ENCODE measurements around the gene USP31. TPM values are rescaled to one million over a fixed set of nuclear protein-coding genes. Genes with fewer than 3 reads are reported as not detected.

Gene USP31
- total and polyA plus RNA-seq, 2 of the 8 experiments (the other 6 are each of a cell fraction or from before 2014, with no cell fraction given): 6.7 to 19.0 TPM

- Histone ChIP-seq H3K4me3 (ENCODE audit: extremely low read depth in 1 of 4, insufficient read depth in 2 of 4, low read depth in 3 of 4, low read length in 4 of 4) (no peak overlapping the region), H2BK5ac (ENCODE audit: low read depth, low read length) (no peak overlapping the region), H4K20me1 (replicated peaks in 1 of 2; ENCODE audit: control insufficient read depth in 1 of 2, insufficient read depth in 2 of 2, low read length in 2 of 2) (no peaks in the 10 kb centered on the region), H3K4me1 (replicated peaks in 1 of 4; ENCODE audit: control insufficient read depth in 3 of 4, insufficient read depth in 4 of 4, low read length in 3 of 4) (peaks cover 2 to 6% (median 4%) of the 10 kb centered on the region in 4 experiments; a peak in 6 of 7 replicates), H4K5ac (ENCODE audit: insufficient read length, low read depth, low read length) (no peak overlapping the region), H3K36me3 (ENCODE audit: control insufficient read depth in 2 of 4, insufficient read depth in 4 of 4, low read length in 3 of 4) (no peaks in the 10 kb centered on the region), H2AFZ (ENCODE audit: low read length) (no peak overlapping the region), H3K56ac (replicated peaks; ENCODE audit: insufficient read length, low read depth, low read length) (no peak overlapping the region), H4K91ac (replicated peaks; ENCODE audit: insufficient read length, low read length) (no peak overlapping the region), H3K18ac (ENCODE audit: extremely low read depth, low read length) (no peak overlapping the region), H3K27me3 (replicated peaks in 1 of 4; ENCODE audit: control insufficient read depth in 3 of 4, extremely low read depth in 1 of 4, insufficient read depth in 3 of 4, low read length in 3 of 4) (no peaks in the 10 kb centered on the region; a peak in 1 of 7 replicates), H3K14ac (ENCODE audit: insufficient read length) (no peak overlapping the region), H3K79me1 (ENCODE audit: low read depth, low read length) (no peaks in the 10 kb centered on the region), H3K23ac (ENCODE audit: insufficient read length) (no peak overlapping the region), H3K79me2 (ENCODE audit: control insufficient read depth in 1 of 2, insufficient read depth in 2 of 2, low read length in 2 of 2) (no peaks in the 10 kb centered on the region), H3K27ac (ENCODE audit: low read depth, low read length) (no peak overlapping the region), H3K23me2 (ENCODE audit: low read depth, low read length) (no peaks in the 10 kb centered on the region), H2BK120ac (replicated peaks; ENCODE audit: low read depth, low read length) (no peak overlapping the region), H2BK20ac (ENCODE audit: low read length) (no peak overlapping the region), H4K8ac (ENCODE audit: extremely low read depth, insufficient read depth, low read length) (no peak overlapping the region), H3K4me2 (ENCODE audit: insufficient read depth in 1 of 2, low read depth in 2 of 2, low read length in 2 of 2) (no peak overlapping the region), H3K9ac (replicated peaks in 1 of 4; ENCODE audit: extremely low read depth in 1 of 4, low read depth in 3 of 4, low read length in 3 of 4) (no peak overlapping the region), H2AK5ac (ENCODE audit: low read depth, low read length) (no peak overlapping the region), H3K4ac (replicated peaks; ENCODE audit: insufficient read length, low read depth, low read length) (no peak overlapping the region), H2BK15ac (ENCODE audit: low read length) (no peak overlapping the region), H2BK12ac (ENCODE audit: low read depth, low read length) (no peak overlapping the region), H3K9me3 (ENCODE audit: insufficient read depth in 2 of 2, low read depth in 1 of 2, low read length in 1 of 2) (peaks cover 7 to 11% of the 10 kb centered on the region in 2 experiments; a peak in 3 of 4 replicates)
- ChIA-PET POLR2A (ENCODE audit: partially characterized antibody) (no interaction called here), CTCF (ENCODE audit: partially characterized antibody) (interaction anchor here (1.0 to 1.6 kb wide), 4 partner anchors 13 to 136 kb away, joined by 3 to 5 read pairs (median 4); no protein-coding TSS in a partner anchor)
- WGBS, 2 experiments (ENCODE audit: extremely low coverage in 1 of 2, insufficient coverage in 1 of 2, insufficient read length in 1 of 2, insufficient replicate concordance in 2 of 2, low coverage in 1 of 2, low lambda C conversion rate in 2 of 2, missing lambda C conversion rate in 1 of 2): 0% methylated on average over 1 of the region's 1 CpG; no CpG with 5 or more reads in 1 of the 2 experiments
- TF ChIP-seq ATF2 (IDR thresholded peaks at IDR 0.05; ENCODE audit: low read length) (no peak), CREB1 (IDR thresholded peaks at IDR 0.05) (no peak), RNF2 (IDR thresholded peaks at IDR 0.05; ENCODE audit: borderline replicate concordance, low read depth, low read length, missing control alignments, poor library complexity, severe bottlenecking) (no peak), SIRT6 (IDR thresholded peaks at IDR 0.05; ENCODE audit: low read length) (no peak), SP4 (IDR thresholded peaks at IDR 0.05; ENCODE audit: low read length) (no peak), GTF2F1 (IDR thresholded peaks at IDR 0.05; ENCODE audit: borderline replicate concordance, low read depth, low read length) (no peak), PHF8 (conservative IDR thresholded peaks at IDR 0.05; ENCODE audit: low read depth, low read length) (no peak), TAF1 (IDR thresholded peaks at IDR 0.05; ENCODE audit: low read depth, low read length) (no peak), BRCA1 (IDR thresholded peaks at IDR 0.05; ENCODE audit: low read depth, low read length) (no peak), SIX5 (IDR thresholded peaks at IDR 0.05; ENCODE audit: low read depth, low read length) (no peak), BCL11A (IDR thresholded peaks at IDR 0.05; ENCODE audit: low read depth in 2 of 2, low read length in 2 of 2) (no peak), NRF1 (IDR thresholded peaks at IDR 0.05; ENCODE audit: low read depth, low read length) (no peak)
- TF ChIP-seq, protein P1, sequence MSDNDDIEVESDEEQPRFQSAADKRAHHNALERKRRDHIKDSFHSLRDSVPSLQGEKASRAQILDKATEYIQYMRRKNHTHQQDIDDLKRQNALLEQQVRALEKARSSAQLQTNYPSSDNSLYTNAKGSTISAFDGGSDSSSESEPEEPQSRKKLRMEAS (IDR thresholded peaks at IDR 0.05): no peak
- DNase-seq (ENCODE audit: low read depth in 1 of 2, low spot score in 2 of 2) (no peak), FAIRE-seq (no peak)
These were observed 114.0 kb downstream of the USP31 start for GRCh38 chr16:23035240-23035639.
